Retinal pigment epithelial cell (primary cell): ENCODE measurements around the gene PGD.
"Not testable (repeated sequence)": the region's sequence is repeated elsewhere in the genome, so short reads cannot be mapped to it uniquely, and the experiment has no call there.

Source experiments
- DNase-seq: peaks from one replicate; pipeline ENCODE4 v3.0.0-alpha.2; 2010; ENCODE audit warnings: low read depth
- H3K4me3 ChIP-seq: 2 replicates; pipeline ENCODE4 v1.5.1; 2011; ENCODE audit warnings: mild to moderate bottlenecking, low read length, control low read depth, moderate library complexity
- TF ChIP-seq, protein P1 (sequence below): conservative IDR thresholded peaks from 2 replicates; pipeline ENCODE4 v1.5.1; 2011; ENCODE audit warnings: low read depth, low read length, control low read depth, inconsistent platforms

The PGD gene

DNA sequence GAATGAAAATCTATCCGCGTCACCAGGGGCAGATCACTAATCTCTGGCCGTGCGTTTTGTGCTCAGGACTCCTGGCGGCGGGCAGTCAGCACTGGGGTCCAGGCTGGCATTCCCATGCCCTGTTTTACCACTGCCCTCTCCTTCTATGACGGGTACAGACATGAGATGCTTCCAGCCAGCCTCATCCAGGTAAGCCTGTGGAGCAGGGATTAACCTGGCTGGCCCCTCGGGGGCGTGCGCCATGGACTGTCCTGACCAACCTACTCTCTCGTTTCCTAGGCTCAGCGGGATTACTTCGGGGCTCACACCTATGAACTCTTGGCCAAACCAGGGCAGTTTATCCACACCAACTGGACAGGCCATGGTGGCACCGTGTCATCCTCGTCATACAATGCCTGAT lies 20.5 kb downstream of the PGD start:
- TF ChIP-seq, protein P1, sequence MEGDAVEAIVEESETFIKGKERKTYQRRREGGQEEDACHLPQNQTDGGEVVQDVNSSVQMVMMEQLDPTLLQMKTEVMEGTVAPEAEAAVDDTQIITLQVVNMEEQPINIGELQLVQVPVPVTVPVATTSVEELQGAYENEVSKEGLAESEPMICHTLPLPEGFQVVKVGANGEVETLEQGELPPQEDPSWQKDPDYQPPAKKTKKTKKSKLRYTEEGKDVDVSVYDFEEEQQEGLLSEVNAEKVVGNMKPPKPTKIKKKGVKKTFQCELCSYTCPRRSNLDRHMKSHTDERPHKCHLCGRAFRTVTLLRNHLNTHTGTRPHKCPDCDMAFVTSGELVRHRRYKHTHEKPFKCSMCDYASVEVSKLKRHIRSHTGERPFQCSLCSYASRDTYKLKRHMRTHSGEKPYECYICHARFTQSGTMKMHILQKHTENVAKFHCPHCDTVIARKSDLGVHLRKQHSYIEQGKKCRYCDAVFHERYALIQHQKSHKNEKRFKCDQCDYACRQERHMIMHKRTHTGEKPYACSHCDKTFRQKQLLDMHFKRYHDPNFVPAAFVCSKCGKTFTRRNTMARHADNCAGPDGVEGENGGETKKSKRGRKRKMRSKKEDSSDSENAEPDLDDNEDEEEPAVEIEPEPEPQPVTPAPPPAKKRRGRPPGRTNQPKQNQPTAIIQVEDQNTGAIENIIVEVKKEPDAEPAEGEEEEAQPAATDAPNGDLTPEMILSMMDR: no peak
- DNase-seq: no peak
- no peak overlapping the region for H3K4me3 ChIP-seq

DNA sequence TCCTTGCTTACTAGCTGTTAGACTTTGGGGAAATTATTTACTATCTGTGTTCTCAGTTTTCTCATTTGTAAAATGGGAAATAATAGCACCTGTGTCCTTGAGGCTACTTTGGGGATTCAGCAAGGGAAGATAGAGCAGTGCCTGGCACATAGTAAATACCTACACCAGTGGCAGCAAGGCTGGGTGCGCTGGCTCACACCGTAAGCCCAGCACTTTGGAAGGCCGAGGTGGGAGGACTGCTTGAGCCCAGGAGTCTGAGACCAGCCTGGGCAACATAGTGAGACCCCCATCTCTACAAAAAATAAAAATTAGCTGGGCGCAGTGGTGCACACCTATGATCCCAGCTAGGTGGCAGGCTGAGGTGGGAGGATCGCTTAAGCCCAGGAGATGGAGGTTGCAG lies 22.8 kb downstream of the PGD start:
- H3K4me3 ChIP-seq: no peak overlapping the region
- DNase-seq: no peak
- TF ChIP-seq, protein P1: no peak

DNA sequence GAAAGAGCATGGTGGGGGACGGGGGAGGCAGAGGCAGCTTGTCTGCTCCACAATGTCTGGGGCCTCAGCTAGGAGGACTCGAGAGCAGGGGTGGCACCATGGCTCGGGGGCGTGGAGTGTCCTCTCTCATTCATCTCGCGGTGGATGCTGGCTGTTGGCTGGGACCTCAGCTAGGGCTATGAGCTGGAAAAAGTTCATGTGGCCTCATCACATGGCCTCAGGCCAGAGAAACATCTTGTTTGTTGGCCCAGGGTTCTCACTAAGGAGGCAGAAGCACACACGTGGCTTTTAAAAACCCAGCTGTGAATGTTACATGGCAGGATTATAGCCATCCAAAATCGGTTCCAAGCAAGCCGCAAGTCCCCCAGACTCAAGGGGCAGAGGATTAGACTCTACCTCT lies 25.2 kb downstream of the PGD start:
- no peak for DNase-seq
- TF ChIP-seq, protein P1: no peak
- H3K4me3 ChIP-seq: no peak overlapping the region

DNA sequence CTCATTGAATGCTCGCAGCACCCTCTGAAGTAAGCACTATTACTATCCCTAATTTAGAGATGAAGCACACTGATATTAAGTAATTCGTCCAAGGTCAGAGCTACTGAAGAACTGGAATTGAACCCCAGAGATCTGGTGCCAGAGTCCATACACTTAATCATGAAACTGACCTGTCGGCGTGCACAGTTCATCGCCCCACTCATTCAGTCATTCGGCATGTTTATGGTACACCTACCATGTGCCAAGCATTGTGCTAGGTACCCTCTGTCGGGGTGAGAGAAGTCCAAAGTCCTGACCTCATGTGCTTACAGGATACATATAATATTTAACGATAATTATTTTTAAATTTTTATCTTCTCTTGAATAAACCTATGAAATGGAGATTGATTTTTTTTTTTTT lies 25.8 kb downstream of the PGD start:
- no peak for DNase-seq
- H3K4me3 ChIP-seq: no peak overlapping the region
- TF ChIP-seq, protein P1: no peak

DNA sequence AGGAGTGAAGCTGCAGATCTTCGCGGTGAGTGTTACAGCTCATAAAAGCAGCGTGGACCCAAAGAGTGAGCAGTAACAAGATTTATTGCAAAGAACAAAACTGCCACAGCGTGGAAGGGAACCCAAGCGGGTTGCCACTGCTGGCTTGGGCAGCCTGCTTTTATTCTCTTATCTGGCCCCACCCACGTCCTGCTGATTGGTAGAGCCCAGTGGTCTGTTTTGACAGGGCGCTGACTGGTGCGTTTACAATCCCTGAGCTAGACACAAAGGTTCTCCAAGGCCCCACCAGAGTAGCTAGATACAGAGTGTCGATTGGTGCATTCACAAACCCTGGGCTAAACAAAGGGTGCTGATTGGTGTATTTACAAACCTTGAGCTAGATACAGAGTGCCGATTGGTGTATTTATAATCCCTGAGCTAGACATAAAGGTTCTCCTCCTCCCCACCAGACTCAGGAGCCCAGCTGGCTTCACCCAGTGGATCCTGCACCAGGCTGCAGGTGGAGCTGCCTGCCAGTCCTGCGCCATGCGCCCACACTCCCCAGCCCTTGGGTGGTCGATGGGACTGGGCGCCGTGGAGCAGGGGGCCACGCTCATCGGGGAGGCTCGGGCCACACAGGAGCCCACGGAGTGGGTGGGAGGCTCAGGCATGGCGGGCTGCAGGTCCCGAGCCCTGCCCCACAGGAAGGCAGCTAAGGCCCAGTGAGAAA lies 27.1 kb downstream of the PGD start:
- DNase-seq, H3K4me3 ChIP-seq: not testable (repeated sequence)

DNA sequence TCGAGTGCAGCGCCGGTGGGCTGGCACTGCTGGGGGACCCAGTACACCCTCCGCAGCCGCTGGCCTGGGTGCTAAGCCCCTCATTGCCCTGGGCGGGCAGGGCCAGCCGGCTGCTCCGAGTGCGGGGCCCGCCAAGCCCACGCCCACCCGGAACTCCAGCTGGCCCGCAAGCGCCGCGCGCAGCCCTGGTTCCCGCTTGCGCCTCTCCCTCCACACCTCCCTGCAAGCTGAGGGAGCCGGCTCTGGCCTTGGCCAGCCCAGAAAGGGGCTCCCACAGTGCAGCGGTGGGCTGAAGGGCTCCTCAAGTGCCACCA lies 27.6 kb downstream of the PGD start:
- not testable (repeated sequence) for DNase-seq

DNA sequence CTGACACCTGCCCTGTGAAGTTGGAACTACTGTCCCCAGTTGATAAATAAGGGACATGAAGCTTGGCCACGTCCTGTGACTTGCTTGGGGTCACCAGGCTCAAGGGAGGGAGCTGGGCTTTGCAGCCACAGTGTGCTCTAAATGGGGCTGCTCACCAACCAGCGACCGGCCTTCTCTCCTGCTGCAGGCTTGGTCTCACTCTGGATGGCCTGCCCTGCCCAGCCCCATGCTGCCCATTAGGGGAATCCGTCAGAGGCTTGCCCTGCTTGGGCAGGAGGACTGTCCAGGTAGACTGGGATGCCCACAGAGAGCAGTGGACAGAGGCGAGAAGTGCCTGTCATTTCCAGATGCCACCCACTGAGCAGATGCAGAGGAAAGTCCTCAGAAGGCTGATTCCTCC lies 30.1 kb downstream of the PGD start:
- no peak overlapping the region for H3K4me3 ChIP-seq
- TF ChIP-seq, protein P1: no peak
- no peak for DNase-seq

More for the DNA sequence above, 27.6 kb downstream of the PGD start:
- H3K4me3 ChIP-seq: not testable (repeated sequence)

DNA sequence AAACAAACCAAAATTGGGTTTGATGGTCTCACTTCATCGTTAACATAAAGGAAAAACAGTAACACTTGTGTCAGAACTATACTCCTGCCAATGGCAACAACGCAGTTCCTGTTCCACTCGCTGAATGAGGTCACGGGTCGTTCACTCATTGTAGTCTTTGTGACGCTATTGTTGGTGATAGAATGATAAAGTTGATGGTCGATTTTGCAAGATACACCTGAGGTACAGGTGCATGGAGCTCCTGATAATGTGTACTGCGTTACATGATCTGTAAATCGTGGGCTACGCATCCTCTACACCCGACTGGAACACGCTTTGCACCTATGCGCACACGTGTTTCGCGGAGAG lies 31.0 kb downstream of the PGD start:
- H3K4me3 ChIP-seq: peak overlapping the region; percentile 41
- no peak for DNase-seq
- TF ChIP-seq, protein P1: no peak
